RKO (cell line): ENCODE results near the gene PDIA5.
A peak's percentile ranks its signal among the peaks of the same experiment; 100 is the strongest.
"Not testable (repeated sequence)": the region's sequence is repeated elsewhere in the genome, so short reads cannot be mapped to it uniquely, and the experiment has no call there.

Source experiments
- DNase-seq: peaks from one replicate; pipeline ENCODE4 v3.0.0-alpha.2; 2016; ENCODE audit warnings: low spot score

Gene PDIA5

GRCh38 chr3:123093696-123094095 is 26.9 kb downstream of the PDIA5 start:
- no peak for DNase-seq

GRCh38 chr3:123094516-123095313 is 27.9 kb downstream of the PDIA5 start:
- DNase-seq: no peak

GRCh38 chr3:123096126-123096525 is 29.3 kb downstream of the PDIA5 start:
- no peak for DNase-seq

GRCh38 chr3:123096731-123097130 is 29.9 kb downstream of the PDIA5 start:
- no peak for DNase-seq

GRCh38 chr3:123098426-123099330 is 31.9 kb downstream of the PDIA5 start:
- DNase-seq: no peak

- no peak for DNase-seq
Observed at GRCh38 chr3:123099331-123100192, 32.7 kb downstream of the PDIA5 start.

- no peak for DNase-seq
Observed at GRCh38 chr3:123100193-123100776, 33.5 kb downstream of the PDIA5 start.

- no peak for DNase-seq
Observed at GRCh38 chr3:123102249-123102648, 35.4 kb downstream of the PDIA5 start.

GRCh38 chr3:123102826-123103225 is 36.0 kb downstream of the PDIA5 start:
- DNase-seq: no peak

- DNase-seq: peak; percentile 64
Observed at GRCh38 chr3:123104550-123104949, 37.7 kb downstream of the PDIA5 start.

- no peak for DNase-seq
Observed at GRCh38 chr3:123105201-123106189, 38.7 kb downstream of the PDIA5 start.

- no peak for DNase-seq
Observed at GRCh38 chr3:123110282-123110975, 43.6 kb downstream of the PDIA5 start.

- no peak for DNase-seq
Observed at GRCh38 chr3:123110976-123111615, 44.3 kb downstream of the PDIA5 start.

GRCh38 chr3:123111640-123112039 is 44.8 kb downstream of the PDIA5 start:
- no peak for DNase-seq

- DNase-seq: no peak
Observed at GRCh38 chr3:123112232-123112631, 45.4 kb downstream of the PDIA5 start.

GRCh38 chr3:123112656-123113055 is 45.8 kb downstream of the PDIA5 start:
- DNase-seq: not testable (repeated sequence)

- no peak for DNase-seq
Observed at GRCh38 chr3:123113889-123114450, 47.1 kb downstream of the PDIA5 start.

GRCh38 chr3:123116116-123116515 is 49.3 kb downstream of the PDIA5 start:
- no peak for DNase-seq

- DNase-seq: no peak
Observed at GRCh38 chr3:123119388-123119787, 52.6 kb downstream of the PDIA5 start.
